ENCODE data around the gene DBP.

- TF ChIP-seq CTCF (IDR thresholded peaks at IDR 0.05; ENCODE audit: low read length) = no peak
- TF ChIP-seq EZH2 (IDR thresholded peaks at IDR 0.05; ENCODE audit: borderline replicate concordance, low read length) = no peak
Measured at GRCh38 chr19:48628486-48629296, 8.5 kb downstream of the DBP start.

All from OCI-LY1 (cell line).